Neuronal stem cell (in vitro differentiated cells): ENCODE measurements around the gene MICALL2.
A peak's percentile ranks its signal among the peaks of the same experiment; 100 is the strongest.

Experiments used
- DNase-seq: peaks from one replicate; pipeline ENCODE4 v3.0.0-alpha.2; 2013; ENCODE audit warnings: low spot score
- H2AFZ ChIP-seq: one replicate; pipeline ENCODE4 v1.6.1; 2013; ENCODE audit warnings: mild to moderate bottlenecking, low read length, inconsistent platforms
- H2AK5ac ChIP-seq: 2 replicates; pipeline ENCODE4 v1.6.1; 2013; ENCODE audit warnings: low read depth, mild to moderate bottlenecking, inconsistent platforms, low read length, moderate library complexity, mixed read lengths
- H2BK120ac ChIP-seq: 2 replicates; pipeline ENCODE4 v1.6.1; 2013; ENCODE audit warnings: low read depth, mild to moderate bottlenecking, inconsistent platforms, low read length, moderate library complexity, mixed read lengths
- H2BK12ac ChIP-seq: one replicate; pipeline ENCODE4 v1.6.1; 2013; ENCODE audit warnings: low read length, inconsistent platforms
- H2BK15ac ChIP-seq: 2 replicates; pipeline ENCODE4 v1.6.1; 2013; ENCODE audit warnings: mild to moderate bottlenecking, low read length, inconsistent platforms, mixed read lengths
- H2BK5ac ChIP-seq: one replicate; pipeline ENCODE4 v1.6.1; 2013; ENCODE audit warnings: inconsistent platforms, mild to moderate bottlenecking, low read length, moderate library complexity
- H3K14ac ChIP-seq: one replicate; pipeline ENCODE4 v1.6.1; 2013; ENCODE audit warnings: low read length, inconsistent platforms
- H3K18ac ChIP-seq: 2 replicates; pipeline ENCODE4 v1.6.1; 2013; ENCODE audit warnings: low read length, inconsistent platforms
- H3K23ac ChIP-seq: 2 replicates; pipeline ENCODE4 v1.6.1; 2013; ENCODE audit warnings: low read depth, mild to moderate bottlenecking, mixed read lengths, low read length, inconsistent platforms; ENCODE audit not compliant: poor library complexity
- H3K27ac ChIP-seq: replicated peaks from 3 replicates; pipeline ENCODE4 v1.5.1; 2013; ENCODE audit warnings: low read length, inconsistent platforms
- H3K27me3 ChIP-seq, 3 experiments: 2 replicates each; pipeline ENCODE4 v1.6.1; 2013; ENCODE audit warnings: low read length in 3 of 3, mild to moderate bottlenecking in 2 of 3, inconsistent platforms in 1 of 3, low read depth in 1 of 3, mixed read lengths in 1 of 3, moderate library complexity in 1 of 3; ENCODE audit not compliant: control insufficient read depth in 3 of 3, insufficient read depth in 3 of 3
- H3K36me3 ChIP-seq, 2 donors: replicated peaks in 1 of 2; 2 replicates each; pipeline ENCODE4 v1.6.1; 2013; ENCODE audit warnings: low read length in 2 of 2; ENCODE audit not compliant: control insufficient read depth in 2 of 2, insufficient read depth in 2 of 2
- H3K4ac ChIP-seq: 2 replicates; pipeline ENCODE4 v1.6.1; 2013; ENCODE audit warnings: inconsistent platforms, mild to moderate bottlenecking, low read length, moderate library complexity
- H3K4me1 ChIP-seq, 2 donors: 1 replicate in 1 of 2; 2 replicates in 1 of 2; pipeline ENCODE4 v1.6.1; 2013; ENCODE audit warnings: low read length in 2 of 2, low read depth in 1 of 2; ENCODE audit not compliant: control insufficient read depth in 2 of 2, insufficient read depth in 1 of 2
- H3K4me2 ChIP-seq: one replicate; pipeline ENCODE4 v1.6.1; 2013; ENCODE audit warnings: mild to moderate bottlenecking, low read length, inconsistent platforms; ENCODE audit not compliant: insufficient read depth, poor library complexity, severe bottlenecking
- H3K4me3 ChIP-seq, 2 donors: 2 replicates each; pipeline ENCODE4 v1.5.1; 2013; ENCODE audit warnings: low read length in 2 of 2, mild to moderate bottlenecking in 2 of 2, inconsistent platforms in 1 of 2, moderate library complexity in 1 of 2
- H3K79me1 ChIP-seq: one replicate; pipeline ENCODE4 v1.6.1; 2013; ENCODE audit warnings: low read depth, mild to moderate bottlenecking, inconsistent platforms, low read length, moderate library complexity
- H3K9ac ChIP-seq: one replicate; pipeline ENCODE4 v1.6.1; 2013; ENCODE audit warnings: mild to moderate bottlenecking, low read depth, low read length, inconsistent platforms; ENCODE audit not compliant: poor library complexity
- H3K9me3 ChIP-seq, 2 donors: replicated peaks in 1 of 2; 2 replicates each; pipeline versions ENCODE3 to v1.6.1; 2013; ENCODE audit warnings: low read length in 2 of 2, mild to moderate bottlenecking in 2 of 2, inconsistent platforms in 1 of 2, low read depth in 1 of 2, mixed read lengths in 1 of 2, moderate library complexity in 1 of 2; ENCODE audit not compliant: control insufficient read depth in 2 of 2, insufficient read depth in 1 of 2
- H4K8ac ChIP-seq: one replicate; pipeline ENCODE4 v1.6.1; 2013; ENCODE audit warnings: low read depth, mild to moderate bottlenecking, inconsistent platforms, low read length, moderate library complexity
- H4K91ac ChIP-seq: one replicate; pipeline ENCODE4 v1.6.1; 2013; ENCODE audit warnings: low read length, low read depth, mild to moderate bottlenecking, inconsistent platforms; ENCODE audit not compliant: poor library complexity
- WGBS, 2 donors: extraction: QIAGEN DNeasy Blood & Tissue Kit; methylation state at CpG; one replicate each; pipeline ENCODE4 v1.1.7; 2013; ENCODE audit warnings: missing lambda C conversion rate in 2 of 2, mixed read lengths in 1 of 2; ENCODE audit not compliant: insufficient read length in 2 of 2, insufficient replicate concordance in 1 of 2; ENCODE audit errors: extremely low coverage in 2 of 2; 5-methylcytosine and 5-hydroxymethylcytosine counted together

MICALL2 gene

DNA sequence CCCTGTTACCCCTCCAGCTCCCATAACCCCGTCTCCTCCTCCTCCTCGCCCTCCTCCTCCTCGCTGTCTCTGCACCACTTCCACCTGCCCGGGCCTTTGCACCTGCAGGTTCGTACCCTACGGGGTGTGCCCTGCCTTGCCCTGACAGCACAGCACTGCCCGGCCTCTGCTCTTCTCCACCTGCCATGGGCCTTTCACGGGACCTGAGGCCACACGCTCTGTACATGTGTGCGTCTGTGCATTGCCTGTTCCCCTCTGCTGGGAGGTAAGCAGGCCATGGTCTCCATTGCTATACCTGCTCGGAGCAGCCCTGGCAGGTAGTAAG lies 40.0 kb downstream of the MICALL2 start:
- peak overlapping the region; percentile 92 for H2BK12ac ChIP-seq
- H3K79me1 ChIP-seq, result peaks cover under 1% of the 10 kb centered on the region
- peak overlapping the region; percentile 89 for H2AK5ac ChIP-seq
- peak overlapping the region; percentile 63 for H3K9ac ChIP-seq
- H3K36me3 ChIP-seq, result no peaks in the 10 kb centered on the region
- no peak overlapping the region for H2AFZ ChIP-seq
- peaks cover 0 to 21% (median 3%) of the 10 kb centered on the region in 3 experiments for H3K27me3 ChIP-seq
- DNase-seq, result no peak
- WGBS, 2 donors, result no CpG with 5 or more reads among the region's 11 CpGs
- no peak overlapping the region for H3K4ac ChIP-seq
- H4K91ac ChIP-seq, result peak overlapping the region; percentile 79
- H2BK15ac ChIP-seq, result peak overlapping the region; percentile 58
- peak overlapping the region; percentile 80 for H3K23ac ChIP-seq
- no peak overlapping the region for H3K27ac ChIP-seq
- H3K18ac ChIP-seq, result peak overlapping the region; percentile 57
- no peak overlapping the region for H3K4me2 ChIP-seq
- H3K4me1 ChIP-seq, result no peaks in the 10 kb centered on the region
- H3K9me3 ChIP-seq, result no peaks in the 10 kb centered on the region
- peak overlapping the region; percentile 92 for H4K8ac ChIP-seq
- H3K4me3 ChIP-seq, result peak overlapping the region in 1 of 2 donors; percentile 7
- H2BK120ac ChIP-seq, result peak overlapping the region; percentile 31
- H2BK5ac ChIP-seq, result peak overlapping the region; percentile 66
- H3K14ac ChIP-seq, result peak overlapping the region; percentile 75

DNA sequence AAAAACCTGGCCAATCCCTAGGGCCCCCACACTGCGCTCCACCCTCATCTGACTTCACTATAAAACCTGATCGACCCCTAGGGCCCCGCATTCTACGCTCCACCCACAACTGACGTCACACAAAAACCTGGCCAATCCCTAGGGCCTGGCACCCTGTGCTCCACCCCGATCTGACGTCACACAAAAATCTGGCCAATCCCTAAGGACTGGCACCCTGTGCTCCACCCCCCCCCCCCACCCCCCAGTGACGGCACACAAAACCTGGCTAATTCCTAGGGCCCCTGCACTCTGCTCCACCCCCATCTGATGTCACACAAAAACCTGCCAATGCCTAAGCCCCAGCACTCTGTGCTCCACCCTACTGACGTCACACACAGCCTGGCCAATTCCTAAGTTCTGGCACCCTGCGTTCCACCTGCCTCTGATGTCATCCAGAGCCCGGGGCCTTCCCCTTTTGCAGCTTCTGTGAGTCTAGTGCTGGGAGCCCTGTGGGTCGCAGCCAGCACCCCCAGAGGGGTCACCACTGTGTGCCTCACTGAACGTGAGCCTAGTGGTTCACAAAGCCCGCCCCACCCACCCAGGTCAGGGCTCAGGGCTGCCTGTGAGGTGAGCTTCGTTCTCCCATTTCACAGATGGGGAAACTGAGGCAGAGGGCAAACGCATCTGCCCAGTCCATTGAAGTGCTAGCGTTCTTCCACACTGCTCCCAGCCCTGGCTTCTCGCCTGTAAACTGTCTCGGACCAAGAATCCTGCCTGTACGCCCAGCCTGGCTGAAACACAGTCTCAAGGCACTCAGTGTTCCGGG lies 40.6 kb downstream of the MICALL2 start:
- H3K18ac ChIP-seq, result peak overlapping the region; percentile 44
- H2BK5ac ChIP-seq, result peak overlapping the region; percentile 66
- peak overlapping the region; percentile 71 for H2BK15ac ChIP-seq
- no peaks in the 10 kb centered on the region for H3K9me3 ChIP-seq
- H3K79me1 ChIP-seq, result peaks cover 2% of the 10 kb centered on the region
- WGBS, 2 donors, result no CpG with 5 or more reads among the region's 21 CpGs
- peak overlapping the region; percentile 89 for H2AK5ac ChIP-seq
- H4K8ac ChIP-seq, result no peak overlapping the region
- H3K23ac ChIP-seq, result peak overlapping the region; percentile 80
- H3K27me3 ChIP-seq, result peaks cover 0 to 17% (median 3%) of the 10 kb centered on the region in 3 experiments
- no peak overlapping the region for H2AFZ ChIP-seq
- peak overlapping the region; percentile 75 for H3K14ac ChIP-seq
- no peak overlapping the region for H3K27ac ChIP-seq
- no peak overlapping the region for H3K4ac ChIP-seq
- H2BK120ac ChIP-seq, result peak overlapping the region; percentile 31
- H3K4me3 ChIP-seq, result peak overlapping the region in 1 of 2 donors; percentile 7
- H4K91ac ChIP-seq, result no peak overlapping the region
- no peaks in the 10 kb centered on the region for H3K36me3 ChIP-seq
- H3K9ac ChIP-seq, result peak overlapping the region; percentile 63
- peak; percentile 30 for DNase-seq
- no peak overlapping the region for H2BK12ac ChIP-seq
- no peak overlapping the region for H3K4me2 ChIP-seq
- no peaks in the 10 kb centered on the region for H3K4me1 ChIP-seq

GRCh38 chr7:1415389-1415990 lies 43.8 kb downstream of the MICALL2 start:
- H3K9me3 ChIP-seq, result no peaks in the 10 kb centered on the region
- WGBS, 2 donors, result no CpG with 5 or more reads among the region's 2 CpGs
- H2AK5ac ChIP-seq, result no peak overlapping the region
- H2BK120ac ChIP-seq, result no peak overlapping the region
- H3K9ac ChIP-seq, result no peak overlapping the region
- no peak overlapping the region for H4K8ac ChIP-seq
- H3K27ac ChIP-seq, result no peak overlapping the region
- H3K4ac ChIP-seq, result no peak overlapping the region
- no peak overlapping the region for H3K4me3 ChIP-seq
- H3K4me1 ChIP-seq, result peaks cover 0 to 4% of the 10 kb centered on the region in 2 donors
- no peak for DNase-seq
- H2BK15ac ChIP-seq, result no peak overlapping the region
- no peak overlapping the region for H3K4me2 ChIP-seq
- no peak overlapping the region for H4K91ac ChIP-seq
- no peak overlapping the region for H3K23ac ChIP-seq
- H3K27me3 ChIP-seq, result peaks cover 0 to 19% (median 9%) of the 10 kb centered on the region in 3 experiments
- H3K18ac ChIP-seq, result no peak overlapping the region
- H3K36me3 ChIP-seq, result no peaks in the 10 kb centered on the region
- peaks cover 2% of the 10 kb centered on the region for H3K79me1 ChIP-seq
- no peak overlapping the region for H2AFZ ChIP-seq
- H2BK5ac ChIP-seq, result no peak overlapping the region
- no peak overlapping the region for H3K14ac ChIP-seq
- no peak overlapping the region for H2BK12ac ChIP-seq

DNA sequence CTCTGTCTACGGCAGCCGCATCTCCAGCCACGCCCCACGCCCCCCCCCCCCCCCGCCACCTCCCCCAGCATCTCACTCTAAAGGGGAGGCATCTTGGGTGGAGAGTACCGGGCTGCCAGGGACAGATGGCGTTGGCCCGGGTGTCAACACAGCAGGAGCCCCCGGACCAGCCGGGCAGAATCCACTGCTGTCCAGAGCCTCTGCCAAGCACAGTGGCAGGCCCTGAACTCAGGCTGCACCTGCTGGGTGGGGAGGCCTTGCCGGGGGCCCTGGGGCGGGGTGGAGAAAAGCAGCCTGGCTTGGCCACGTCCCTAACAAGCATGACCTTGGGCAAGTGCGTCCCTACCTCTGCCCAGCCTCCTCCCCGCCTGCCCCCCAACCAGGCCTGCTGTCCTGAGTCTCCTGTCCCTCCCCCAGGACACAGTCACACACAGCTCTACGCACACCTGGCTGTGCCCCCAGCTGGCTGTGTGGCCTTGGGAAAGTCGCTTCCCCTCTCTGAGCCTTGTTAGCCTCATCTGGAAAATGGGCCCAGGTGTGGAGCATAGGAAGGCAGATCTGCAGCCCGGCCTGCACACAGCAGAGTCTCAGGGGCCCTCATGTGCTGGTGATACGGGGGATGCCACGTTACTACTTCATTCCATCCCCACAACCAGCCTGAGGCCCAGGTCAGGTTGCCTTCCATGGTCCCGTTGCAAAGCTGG lies 45.2 kb downstream of the MICALL2 start:
- H4K91ac ChIP-seq, result no peak overlapping the region
- H3K23ac ChIP-seq, result peak overlapping the region; percentile 91
- H3K4me1 ChIP-seq, result peaks cover 0 to 4% of the 10 kb centered on the region in 2 donors
- peak overlapping the region; percentile 53 for H3K4ac ChIP-seq
- H4K8ac ChIP-seq, result no peak overlapping the region
- peak overlapping the region; percentile 57 for H3K18ac ChIP-seq
- peak overlapping the region; percentile 98 for H2AK5ac ChIP-seq
- H3K9ac ChIP-seq, result no peak overlapping the region
- no peaks in the 10 kb centered on the region for H3K9me3 ChIP-seq
- peak overlapping the region; percentile 97 for H2BK12ac ChIP-seq
- DNase-seq, result no peak
- H3K27ac ChIP-seq, result no peak overlapping the region
- H3K36me3 ChIP-seq, result no peaks in the 10 kb centered on the region
- peak overlapping the region; percentile 64 for H2BK15ac ChIP-seq
- H2BK5ac ChIP-seq, result peak overlapping the region; percentile 59
- H3K4me3 ChIP-seq, result no peak overlapping the region
- peaks cover 0 to 29% (median 9%) of the 10 kb centered on the region in 3 experiments for H3K27me3 ChIP-seq
- no peak overlapping the region for H3K4me2 ChIP-seq
- H3K79me1 ChIP-seq, result peaks cover 2% of the 10 kb centered on the region
- no peak overlapping the region for H3K14ac ChIP-seq
- H2AFZ ChIP-seq, result no peak overlapping the region
- WGBS, 2 donors, result no CpG with 5 or more reads among the region's 21 CpGs
- no peak overlapping the region for H2BK120ac ChIP-seq
